Psoas muscle (tissue), 8 donors: ENCODE results near the gene HPSE2. TPM values are rescaled to one million over a fixed set of nuclear protein-coding genes. Genes with fewer than 3 reads are reported as not detected.

Source experiments
- ATAC-seq, 4 donors: fragments of 200-7000 bp; cut with Tn5 transposase; one replicate each; pipeline ENCODE4 v1.9.1; 2020; ENCODE audit warnings: moderate library complexity in 3 of 4, mild to moderate bottlenecking in 2 of 4
- DNase-seq, 2 donors: peaks; one replicate each; pipeline ENCODE4 v3.0.0-alpha.2; 2020
- H3K27ac ChIP-seq: fragments of 200-600 bp; one replicate; pipeline ENCODE4 v1.8.0; 2022
- H3K27me3 ChIP-seq, 3 donors: fragments of 200-600 bp in 1 of 3; one replicate each; pipeline versions ENCODE4 v1.6.1 to v1.8.0; 2013 to 2022; ENCODE audit warnings: low read length in 2 of 3, mild to moderate bottlenecking in 2 of 3, moderate library complexity in 1 of 3; ENCODE audit not compliant: insufficient read depth in 3 of 3
- H3K36me3 ChIP-seq, 2 donors: fragments of 200-600 bp in 1 of 2; one replicate each; pipeline versions ENCODE4 v1.6.1 to v1.8.0; 2013 to 2022; ENCODE audit warnings: low read depth in 1 of 2, mild to moderate bottlenecking in 1 of 2, moderate library complexity in 1 of 2; ENCODE audit not compliant: insufficient read depth in 1 of 2
- H3K4me1 ChIP-seq: fragments of 200-600 bp; one replicate; pipeline ENCODE4 v1.8.0; 2022
- H3K4me3 ChIP-seq: fragments of 200-600 bp; one replicate; pipeline ENCODE4 v1.8.0; 2022; ENCODE audit warnings: mild to moderate bottlenecking
- H3K9me3 ChIP-seq: fragments of 200-600 bp; one replicate; pipeline ENCODE4 v1.8.0; 2022
- WGBS, 3 donors: extraction: QIAGEN DNeasy Blood & Tissue Kit; methylation state at CpG; one replicate each; pipeline versions ENCODE4 v1.1.6 to v1.1.7; 2013; 5-methylcytosine and 5-hydroxymethylcytosine counted together
- intact Hi-C, 2 donors: fragments of 100-400 bp; cut with DNase I; formaldehyde crosslinking; loops; one replicate each; pipeline versions ENCODE4 v1.11.0 to v1.14.2; 2022
- polyA plus RNA-seq, 3 donors: library from polyadenylated mRNA; stranded (reverse); fragments of 200-250 nt; gene quantifications; one replicate each; pipeline ENCODE4 v1.2.3, GENCODE V29; 2013
- total RNA-seq, 4 donors: library from RNA; stranded (reverse); fragmentation: NEBNext Ultra II Directional in 2 of 4; extraction: Animal tissue kit (Norgen Biotek cat#: 25700) in 2 of 4; gene quantifications; one replicate each; pipeline versions ENCODE4 v1.2.1 to v1.2.4, GENCODE V29; 2021 to 2023
- TF ChIP-seq, protein P1 (sequence below): fragments of 200-600 bp; IDR thresholded peaks from one replicate; pipeline ENCODE4 v1.8.0; 2022; ENCODE audit warnings: antibody characterized with exemption
- donor health status: healthy with polysubstance abuse.
- donor health status: DM: no; HTN: no; CAD: no; lungs with moderate emphysema.
- donor health status: Bipolar disorder and iron deficiency.
- donor health status: healthy.
- donor health status: DM: yes; HTN: yes; CAD: no.
- donor health status: DM: no; HTN: no; CAD: no.
- donor health status: DM: no; HTN: no; CAD: no.
- donor health status: DM: yes; HTN: yes; CAD: no.

HPSE2 gene
- total and polyA plus RNA-seq, 7 donors = 0.01 to 0.17 (median 0.03) TPM; not detected in 4

DNA sequence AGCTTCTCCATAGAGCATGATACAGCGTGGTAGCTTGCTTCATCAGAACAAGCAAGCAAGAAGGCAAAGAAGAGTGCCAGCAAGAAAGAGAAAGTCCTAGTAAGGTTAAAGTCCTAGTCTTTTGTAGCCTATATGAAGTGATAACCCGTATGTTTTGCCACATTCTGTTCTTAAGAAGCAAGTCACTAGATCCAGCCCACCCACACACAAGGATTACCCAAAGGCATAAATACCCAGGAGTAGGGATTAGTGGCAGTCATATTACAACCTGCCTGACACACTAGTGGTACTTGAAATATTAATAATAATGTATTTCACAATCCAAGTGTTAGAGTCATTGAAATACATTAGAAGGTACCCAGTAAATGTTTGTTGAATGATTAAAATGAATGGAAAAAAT is 285.5 kb downstream of the HPSE2 start:
- Histone ChIP-seq H3K27ac (no peak overlapping the region), H3K4me3 (no peak overlapping the region), H3K27me3 (no peaks in the 10 kb centered on the region), H3K36me3 (no peaks in the 10 kb centered on the region), H3K4me1 (no peaks in the 10 kb centered on the region), H3K9me3 (no peaks in the 10 kb centered on the region)
- TF ChIP-seq, protein P1, sequence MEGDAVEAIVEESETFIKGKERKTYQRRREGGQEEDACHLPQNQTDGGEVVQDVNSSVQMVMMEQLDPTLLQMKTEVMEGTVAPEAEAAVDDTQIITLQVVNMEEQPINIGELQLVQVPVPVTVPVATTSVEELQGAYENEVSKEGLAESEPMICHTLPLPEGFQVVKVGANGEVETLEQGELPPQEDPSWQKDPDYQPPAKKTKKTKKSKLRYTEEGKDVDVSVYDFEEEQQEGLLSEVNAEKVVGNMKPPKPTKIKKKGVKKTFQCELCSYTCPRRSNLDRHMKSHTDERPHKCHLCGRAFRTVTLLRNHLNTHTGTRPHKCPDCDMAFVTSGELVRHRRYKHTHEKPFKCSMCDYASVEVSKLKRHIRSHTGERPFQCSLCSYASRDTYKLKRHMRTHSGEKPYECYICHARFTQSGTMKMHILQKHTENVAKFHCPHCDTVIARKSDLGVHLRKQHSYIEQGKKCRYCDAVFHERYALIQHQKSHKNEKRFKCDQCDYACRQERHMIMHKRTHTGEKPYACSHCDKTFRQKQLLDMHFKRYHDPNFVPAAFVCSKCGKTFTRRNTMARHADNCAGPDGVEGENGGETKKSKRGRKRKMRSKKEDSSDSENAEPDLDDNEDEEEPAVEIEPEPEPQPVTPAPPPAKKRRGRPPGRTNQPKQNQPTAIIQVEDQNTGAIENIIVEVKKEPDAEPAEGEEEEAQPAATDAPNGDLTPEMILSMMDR = no peak
- ATAC-seq (no peak), DNase-seq (no peak)
- intact Hi-C loops = no loop called here
- WGBS, 3 donors = 67 to 70% (median 68%) methylated on average over 2 of the region's 2 CpGs

DNA sequence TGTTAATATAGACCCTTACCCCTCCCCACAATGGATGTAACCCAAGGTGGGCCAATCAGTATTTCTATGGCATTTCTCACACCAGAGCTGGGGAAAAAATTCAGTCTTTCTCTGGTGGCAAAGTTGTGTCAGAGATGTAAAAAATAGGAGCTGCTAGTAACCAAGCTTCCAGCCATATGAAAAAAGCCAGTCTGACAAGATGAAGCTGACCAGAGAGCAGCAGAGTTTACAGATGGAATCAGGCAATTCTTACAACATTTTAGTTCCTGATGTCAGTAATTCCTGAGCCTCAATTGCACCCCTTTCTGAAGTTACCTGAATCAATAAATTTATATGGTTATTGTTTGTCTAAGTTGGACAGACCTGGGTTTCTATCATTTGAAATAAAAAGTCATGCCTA is 286.3 kb downstream of the HPSE2 start:
- ATAC-seq (no peak), DNase-seq (no peak)
- no peaks in the 10 kb centered on the region for H3K27me3 ChIP-seq
- TF ChIP-seq, protein P1 = no peak
- H3K9me3 ChIP-seq = no peaks in the 10 kb centered on the region
- H3K4me3 ChIP-seq = no peak overlapping the region
- no peak overlapping the region for H3K27ac ChIP-seq
- no peaks in the 10 kb centered on the region for H3K4me1 ChIP-seq
- H3K36me3 ChIP-seq = no peaks in the 10 kb centered on the region
- intact Hi-C loops = no loop called here

DNA sequence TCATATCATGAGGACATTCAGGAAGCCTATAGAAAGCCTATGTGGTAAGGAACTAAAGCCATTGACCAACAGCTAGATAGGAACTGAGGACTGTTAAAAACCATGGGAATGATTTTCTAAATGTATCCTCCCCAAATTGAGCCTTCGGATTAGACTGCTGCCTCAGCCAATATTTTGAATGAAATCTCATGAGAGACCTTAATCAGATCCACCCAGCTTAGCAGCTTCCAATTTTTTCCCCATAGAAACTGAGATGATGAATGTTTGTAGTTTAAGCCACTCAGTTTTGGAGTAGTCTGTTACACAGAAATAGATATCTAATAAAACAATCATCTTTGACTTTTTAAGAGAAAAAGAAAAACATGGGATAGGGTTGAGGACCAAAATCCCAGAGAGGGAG is 292.0 kb downstream of the HPSE2 start:
- Histone ChIP-seq H3K36me3 (no peaks in the 10 kb centered on the region), H3K4me1 (no peaks in the 10 kb centered on the region), H3K27me3 (no peaks in the 10 kb centered on the region), H3K4me3 (no peak overlapping the region), H3K9me3 (no peaks in the 10 kb centered on the region), H3K27ac (no peak overlapping the region)
- TF ChIP-seq, protein P1 = no peak
- ATAC-seq = no peak
- WGBS, 3 donors = 58 to 74% (median 61%) methylated on average over 1 of the region's 1 CpG
- intact Hi-C loops = no loop called here
- no peak for DNase-seq

DNA sequence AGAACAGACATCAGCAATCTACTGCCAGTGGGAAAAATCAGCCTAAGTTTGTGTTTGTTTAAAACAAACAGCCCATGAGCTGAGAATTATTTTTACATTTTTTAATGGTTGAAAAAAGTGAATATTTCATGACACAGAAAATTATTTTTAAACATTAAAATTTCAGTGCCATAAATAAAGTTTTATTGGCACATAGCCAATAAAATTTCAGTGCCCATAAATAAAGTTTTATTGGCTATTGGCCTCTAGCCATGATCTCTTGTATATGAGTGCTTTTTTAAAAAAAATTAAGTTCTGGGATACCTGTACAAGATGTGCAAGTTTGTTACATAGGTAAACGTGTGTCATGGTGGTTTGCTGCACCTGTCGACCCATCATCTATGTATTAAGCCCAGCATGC is 305.9 kb downstream of the HPSE2 start:
- DNase-seq = no peak
- WGBS, 3 donors = 84 to 92% (median 89%) methylated on average over 2 of the region's 2 CpGs
- no peak for ATAC-seq
- H3K4me3 ChIP-seq = no peak overlapping the region
- H3K27ac ChIP-seq = no peak overlapping the region
- peaks cover 5% of the 10 kb centered on the region for H3K9me3 ChIP-seq
- peaks cover 0 to 2% (median 0%) of the 10 kb centered on the region in 3 donors for H3K27me3 ChIP-seq
- H3K36me3 ChIP-seq = no peaks in the 10 kb centered on the region
- TF ChIP-seq, protein P1 = no peak
- intact Hi-C loops = no loop called here
- no peaks in the 10 kb centered on the region for H3K4me1 ChIP-seq

DNA sequence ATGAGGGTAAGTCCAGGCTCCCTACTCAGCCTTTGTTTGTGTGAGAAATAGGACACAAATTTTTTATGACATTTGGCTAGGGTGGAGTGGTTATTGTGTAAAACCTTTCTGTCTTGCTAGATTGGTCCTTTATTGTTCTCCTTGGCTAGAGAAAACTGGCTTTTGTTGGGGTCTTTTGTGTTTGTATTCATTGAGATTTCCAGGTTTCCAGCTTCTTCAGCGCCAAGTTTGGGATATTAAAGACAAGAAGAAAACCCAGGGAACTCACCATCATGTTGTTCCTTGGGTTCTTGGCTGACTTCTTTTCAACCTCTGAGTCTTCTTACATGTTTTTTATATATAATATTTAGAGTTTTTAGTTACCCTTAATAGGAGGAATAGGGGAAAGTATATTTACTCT is 310.0 kb downstream of the HPSE2 start:
- ATAC-seq (no peak), DNase-seq (no peak)
- intact Hi-C loops = no loop called here
- 83 to 91% (median 91%) methylated on average over 1 of the region's 1 CpG for WGBS, 3 donors
- H3K4me1 ChIP-seq = no peaks in the 10 kb centered on the region
- no peak overlapping the region for H3K27ac ChIP-seq
- peaks cover 0 to 2% (median 0%) of the 10 kb centered on the region in 3 donors for H3K27me3 ChIP-seq
- H3K4me3 ChIP-seq = no peak overlapping the region
- H3K9me3 ChIP-seq = peaks cover 5% of the 10 kb centered on the region
- TF ChIP-seq, protein P1 = no peak
- no peaks in the 10 kb centered on the region for H3K36me3 ChIP-seq
